HG02840 (cell line): ENCODE results near the gene FXYD3.
"Not testable (repeated sequence)": the region's sequence is repeated elsewhere in the genome, so short reads cannot be mapped to it uniquely, and the experiment has no call there.

Experiments
- ATAC-seq: cut with Tn5 transposase; IDR thresholded peaks from one replicate; pipeline ENCODE4 v1.9.1; 2021; ENCODE audit warnings: mild to moderate bottlenecking, moderate library complexity, moderate number of reproducible peaks; ENCODE audit not compliant: unreplicated experiment, low FRiP score

Gene FXYD3

DNA sequence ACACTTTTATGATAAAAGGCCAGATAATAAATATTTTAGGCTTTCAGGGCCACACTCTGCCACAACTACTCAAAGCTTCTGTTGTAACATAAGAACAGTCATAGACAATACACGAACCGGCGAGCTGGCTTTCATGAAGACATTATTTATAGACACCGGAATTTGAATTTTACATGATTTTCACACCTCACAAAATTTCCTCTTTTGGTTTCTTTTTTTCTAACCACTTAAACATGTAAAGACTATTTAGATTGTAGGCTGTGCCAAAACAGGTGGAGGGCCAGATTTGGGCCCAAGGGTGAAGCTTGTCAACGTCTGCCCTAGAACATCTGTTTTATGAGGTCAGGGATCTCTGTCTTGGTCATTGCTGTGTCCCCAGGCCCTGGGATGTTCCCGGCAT, 29.7 kb upstream of the FXYD3 start:
- ATAC-seq = no peak

DNA sequence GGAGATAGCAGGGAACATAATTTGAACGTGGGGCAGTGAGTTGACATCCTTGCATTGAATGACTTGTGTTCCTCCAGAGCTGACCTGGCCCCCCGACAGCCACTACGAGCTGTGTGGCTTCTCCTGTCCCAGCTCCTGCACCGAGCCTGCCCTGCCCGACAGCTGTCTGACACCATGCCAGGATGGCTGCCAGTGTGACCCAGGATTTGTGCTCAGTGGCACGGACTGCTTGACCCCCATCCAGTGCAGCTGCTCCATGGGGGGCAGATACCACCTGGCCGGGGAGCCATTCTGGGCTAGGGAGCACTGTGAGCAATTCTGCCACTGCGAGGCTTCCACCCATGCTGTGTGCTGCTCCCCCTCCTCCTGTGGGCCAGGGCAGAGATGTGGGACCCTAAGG, 29.2 kb upstream of the FXYD3 start:
- ATAC-seq = no peak

DNA sequence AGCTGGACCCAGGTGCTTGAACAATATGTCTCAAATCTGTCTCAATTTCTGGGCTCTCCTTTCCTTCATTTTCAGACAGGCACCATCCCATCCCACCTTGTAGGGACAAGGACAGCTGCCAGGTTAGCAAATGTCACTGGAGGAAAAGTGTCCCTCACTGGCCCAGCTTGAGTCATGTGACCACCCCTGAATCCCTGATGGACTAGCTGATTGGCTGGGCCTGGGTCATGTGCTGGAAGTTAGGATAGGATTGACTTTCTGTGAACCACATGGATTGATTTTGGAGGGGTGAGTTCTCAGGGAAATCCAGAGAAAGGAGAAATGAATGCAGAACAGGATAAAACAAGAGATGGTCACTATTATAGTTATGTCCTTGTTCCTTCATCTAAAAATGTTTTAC, 28.2 kb upstream of the FXYD3 start:
- no peak for ATAC-seq

- no peak for ATAC-seq
Measured at GRCh38 chr19:35088131-35088913, 27.3 kb upstream of the FXYD3 start.

DNA sequence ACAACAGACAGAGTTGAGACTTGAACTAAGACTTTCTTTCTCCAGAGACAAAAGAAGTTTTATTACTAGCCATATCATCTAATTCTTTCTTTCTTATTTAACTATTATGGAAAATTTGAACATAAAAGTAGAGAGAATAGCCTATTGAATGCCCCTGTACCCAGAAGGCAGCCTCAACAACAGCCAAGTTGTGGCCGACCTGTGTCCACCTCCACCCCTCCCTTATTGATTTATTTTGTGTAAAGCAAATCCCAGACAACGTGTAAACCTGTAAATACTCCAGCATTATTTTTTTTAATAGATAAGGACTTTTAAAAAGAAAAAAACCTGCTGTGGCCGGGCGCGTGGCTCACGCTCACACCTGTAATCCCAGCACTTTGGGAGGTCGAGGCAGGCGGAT, 26.1 kb upstream of the FXYD3 start:
- ATAC-seq = no peak

- no peak for ATAC-seq
Measured at GRCh38 chr19:35090160-35090505, 25.5 kb upstream of the FXYD3 start.

GRCh38 chr19:35090506-35091214, 25.0 kb upstream of the FXYD3 start:
- ATAC-seq = no peak

GRCh38 chr19:35093430-35093829, 22.2 kb upstream of the FXYD3 start:
- ATAC-seq = no peak

DNA sequence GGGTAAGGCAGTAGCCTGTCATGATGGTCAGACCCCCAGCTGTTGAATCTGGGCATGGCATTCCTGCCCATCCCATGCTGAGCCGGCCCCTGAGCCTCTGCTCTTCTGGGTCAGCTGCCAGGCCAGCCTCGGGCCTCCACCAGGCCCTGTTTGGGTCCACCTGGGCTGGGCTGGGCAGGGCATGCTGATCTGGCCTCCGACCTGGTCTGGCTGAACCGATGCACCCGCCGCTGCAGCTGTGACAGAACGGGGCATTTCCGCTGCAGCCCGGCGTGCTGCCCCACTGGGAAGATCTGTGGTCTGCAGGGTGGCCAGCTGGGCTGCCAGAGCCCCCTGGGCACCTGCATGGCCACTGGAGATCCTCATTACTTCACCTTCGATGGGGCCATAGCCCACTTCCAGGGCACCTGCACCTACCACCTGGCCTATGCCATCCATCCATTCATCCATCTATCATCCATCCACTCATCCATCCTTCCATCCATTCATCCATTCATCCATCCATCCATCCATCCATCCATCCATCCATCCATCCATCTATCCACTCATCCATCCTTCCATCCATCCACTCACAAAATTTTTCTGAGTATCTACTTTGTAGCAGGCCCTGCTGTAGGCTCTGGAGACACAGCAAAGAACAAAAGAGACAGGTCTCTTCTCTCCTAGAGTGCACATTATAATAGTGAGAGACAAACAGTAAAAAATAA, 21.5 kb upstream of the FXYD3 start:
- no peak for ATAC-seq

DNA sequence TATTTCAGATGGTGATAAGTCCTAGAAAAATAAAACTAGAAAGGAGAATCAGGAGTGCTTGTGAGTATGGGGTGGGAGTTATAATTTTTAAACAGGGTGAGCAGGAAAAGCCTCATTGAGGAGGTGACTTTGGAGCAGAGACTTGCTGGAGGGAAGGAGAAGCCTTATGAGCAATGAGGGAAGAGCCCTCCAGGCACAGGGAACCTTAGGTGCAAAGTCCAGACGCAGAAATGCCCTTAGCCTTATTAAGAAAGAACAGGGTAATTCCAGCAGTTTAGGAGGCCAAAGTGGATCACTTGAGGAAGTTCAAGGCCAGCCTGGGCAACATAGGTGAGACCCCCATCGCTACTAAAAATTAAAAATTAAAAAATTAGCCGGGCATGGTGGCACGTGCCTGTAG, 21.0 kb upstream of the FXYD3 start:
- ATAC-seq = no peak

DNA sequence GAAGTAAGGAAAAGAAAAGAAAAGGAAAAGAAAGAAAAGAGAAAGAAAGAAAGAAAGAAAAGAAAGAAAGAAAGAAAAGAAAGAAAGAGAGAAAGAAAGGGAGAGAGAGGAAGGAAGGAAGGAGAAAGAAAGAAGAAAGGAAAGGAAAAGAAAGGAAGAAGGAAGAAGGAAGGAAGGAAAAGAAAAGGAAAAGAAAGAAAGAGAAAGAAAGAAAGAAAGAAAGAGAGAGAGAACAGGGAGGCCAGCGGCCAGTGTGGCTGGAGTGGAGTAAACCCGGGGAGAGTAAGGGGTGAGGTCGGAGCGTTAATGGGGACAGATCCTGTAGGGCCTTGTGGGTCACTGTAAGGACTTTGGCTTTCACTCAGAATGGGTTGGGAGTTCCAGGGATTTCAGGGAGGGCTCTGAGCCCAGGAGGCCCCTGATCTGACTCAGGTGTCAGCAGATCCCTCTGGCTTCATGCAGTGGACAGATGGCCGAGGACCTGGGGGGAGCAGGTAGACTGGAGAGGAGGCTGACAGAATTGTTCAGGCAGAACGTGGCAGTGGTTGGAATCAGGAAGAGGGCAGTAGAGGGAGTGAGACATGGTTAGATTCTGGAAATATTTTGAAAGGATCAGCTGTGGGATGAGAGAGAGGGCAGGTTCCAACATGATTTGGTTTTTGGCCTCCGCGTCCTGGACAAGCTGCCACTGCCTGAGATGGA, 19.8 kb upstream of the FXYD3 start:
- ATAC-seq = no peak

DNA sequence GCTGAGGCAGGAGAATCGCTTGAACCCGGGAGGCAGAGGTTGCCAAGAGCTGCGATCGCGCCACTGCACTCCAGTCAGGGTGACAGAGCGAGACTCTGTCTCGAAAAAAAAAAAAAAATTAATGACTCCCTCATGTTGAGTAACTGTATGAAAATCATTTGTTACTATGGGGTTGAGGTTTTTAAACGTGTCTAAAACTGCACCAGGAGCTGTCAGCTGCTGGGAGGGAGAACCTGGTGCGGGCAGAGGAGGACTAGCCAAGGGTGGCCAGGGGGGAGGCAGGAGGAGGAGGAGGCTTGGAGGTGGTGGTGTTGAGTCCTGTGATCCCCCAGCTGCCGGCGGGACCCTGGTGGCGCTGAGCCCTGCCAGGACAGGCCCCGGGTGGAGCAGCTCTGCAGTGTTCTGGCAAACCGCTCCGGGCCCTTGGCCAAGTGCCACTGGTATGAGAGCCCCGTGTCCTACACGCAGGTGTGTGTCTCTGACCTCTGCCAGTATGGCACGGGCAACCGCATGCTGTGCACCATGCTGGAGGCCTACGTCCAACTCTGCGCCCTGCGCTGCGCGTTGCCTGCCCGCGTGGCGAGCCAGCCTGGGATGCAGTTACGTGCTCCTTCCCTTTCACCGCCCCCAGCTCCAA, 17.1 kb upstream of the FXYD3 start:
- ATAC-seq = no peak

DNA sequence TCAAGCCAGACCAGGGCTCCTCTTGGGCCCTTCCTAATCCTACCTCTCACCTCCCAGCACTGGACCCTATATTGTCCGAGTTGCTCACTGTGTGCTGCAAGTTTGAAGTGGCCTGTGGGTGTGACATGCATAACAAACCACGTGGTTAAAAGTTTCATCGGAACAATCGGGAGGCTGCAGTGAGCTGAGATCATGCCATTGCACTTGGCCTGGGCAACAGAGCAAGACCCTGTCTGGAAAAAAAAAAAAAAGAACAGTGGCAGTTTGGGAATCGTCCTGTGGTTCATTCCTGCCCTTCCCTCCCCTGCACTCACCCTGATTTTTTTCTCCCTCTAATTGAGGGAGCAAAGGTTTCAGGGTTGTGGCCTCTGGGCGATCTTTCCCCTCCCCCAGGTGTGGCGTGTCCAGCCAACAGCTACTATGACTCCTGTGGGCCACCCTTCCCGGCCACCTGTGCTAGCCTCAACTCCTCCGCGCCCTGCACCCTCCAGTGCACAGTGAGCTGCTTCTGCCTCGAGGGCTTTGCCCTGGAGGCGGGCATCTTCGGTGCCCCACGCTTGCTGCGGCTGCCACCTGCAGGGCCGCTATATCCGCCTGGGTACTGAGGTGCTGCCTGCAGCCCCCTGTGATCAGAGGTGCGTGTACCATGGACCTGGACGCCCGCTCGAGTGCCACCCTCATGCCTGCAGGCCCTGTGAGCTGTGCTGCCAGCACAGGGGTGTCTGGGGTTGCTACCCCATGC, 16.3 kb upstream of the FXYD3 start:
- no peak for ATAC-seq

- no peak for ATAC-seq
Measured at GRCh38 chr19:35099897-35100275, 15.7 kb upstream of the FXYD3 start.

GRCh38 chr19:35100588-35101533, 14.8 kb upstream of the FXYD3 start:
- no peak for ATAC-seq

GRCh38 chr19:35101949-35102348, 13.7 kb upstream of the FXYD3 start:
- ATAC-seq = not testable (repeated sequence)

DNA sequence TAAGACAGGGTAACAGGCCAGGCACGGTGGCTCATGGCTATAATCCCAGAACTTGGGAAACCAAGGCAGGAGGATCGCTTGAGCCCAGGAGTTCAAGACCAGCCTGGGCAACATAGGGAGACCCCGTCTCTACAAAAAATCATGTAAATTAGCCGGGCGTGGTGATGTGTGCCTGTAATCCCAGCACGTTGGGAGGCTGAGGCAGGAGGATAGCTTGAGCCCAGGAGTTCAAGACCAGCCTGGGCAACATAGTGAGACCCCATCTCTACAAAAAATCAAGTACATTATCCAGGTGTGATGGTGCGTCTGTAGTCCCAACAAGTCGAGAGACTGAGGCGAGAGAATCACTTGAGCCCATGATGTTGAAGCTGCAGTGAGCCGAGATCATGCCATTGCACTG, 12.0 kb upstream of the FXYD3 start:
- not testable (repeated sequence) for ATAC-seq

- no peak for ATAC-seq
Measured at GRCh38 chr19:35104361-35104760, 11.3 kb upstream of the FXYD3 start.

DNA sequence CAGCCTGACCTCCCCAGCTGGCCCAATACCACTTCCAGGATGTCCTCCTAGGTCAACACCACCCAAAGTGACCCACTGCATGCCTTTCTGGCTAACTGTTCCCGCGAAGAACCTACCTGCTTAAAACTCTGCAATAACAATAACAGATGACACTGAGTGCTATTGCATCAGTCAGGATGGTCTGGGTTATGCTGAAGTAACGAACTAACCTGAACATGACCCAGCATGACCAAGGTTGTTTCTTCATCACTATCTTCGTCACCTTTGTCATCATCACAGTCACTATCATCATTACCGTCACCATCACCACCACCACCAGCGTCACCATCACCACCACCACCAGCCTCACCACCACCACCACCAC, 10.6 kb upstream of the FXYD3 start:
- ATAC-seq = no peak
